Parathyroid adenoma (tissue), 2 donors: ENCODE results near the gene GDF10.
A peak's percentile ranks its signal among the peaks of the same experiment; 100 is the strongest.

ENCODE experiments used
- H2AFZ ChIP-seq: fragments of 300-600 bp; sonication (generic); one replicate; pipeline ENCODE4 v1.7.0; 2017; ENCODE audit warnings: antibody characterized with exemption, mild to moderate bottlenecking
- H3K27ac ChIP-seq: fragments of 300-600 bp; sonication (generic); one replicate; pipeline ENCODE4 v1.7.0; 2017
- H3K27me3 ChIP-seq: fragments of 300-600 bp; sonication (generic); one replicate; pipeline ENCODE4 v1.7.0; 2017; ENCODE audit warnings: low read length; ENCODE audit not compliant: control insufficient read depth, insufficient read depth
- H3K36me3 ChIP-seq: fragments of 300-600 bp; sonication (generic); one replicate; pipeline ENCODE4 v1.7.0; 2017; ENCODE audit warnings: low read length; ENCODE audit not compliant: control insufficient read depth, insufficient read depth
- H3K4me1 ChIP-seq: fragments of 300-600 bp; sonication (generic); one replicate; pipeline ENCODE4 v1.7.0; 2017; ENCODE audit warnings: control low read depth
- H3K4me2 ChIP-seq: fragments of 300-600 bp; sonication (generic); one replicate; pipeline ENCODE4 v1.7.0; 2017; ENCODE audit warnings: low read length
- H3K4me3 ChIP-seq: fragments of 300-600 bp; sonication (generic); one replicate; pipeline ENCODE4 v1.7.0; 2017; ENCODE audit warnings: low read depth, low read length
- H3K79me2 ChIP-seq: fragments of 300-600 bp; sonication (generic); one replicate; pipeline ENCODE4 v1.7.0; 2017; ENCODE audit warnings: control low read depth
- H3K9ac ChIP-seq: fragments of 300-600 bp; sonication (generic); one replicate; pipeline ENCODE4 v1.7.0; 2017; ENCODE audit warnings: mild to moderate bottlenecking
- H3K9me3 ChIP-seq: fragments of 300-600 bp; sonication (generic); one replicate; pipeline ENCODE4 v1.7.0; 2017; ENCODE audit warnings: low read length; ENCODE audit not compliant: control insufficient read depth
- CTCF ChIP-seq: fragments of 300-600 bp; sonication (generic); IDR thresholded peaks from one replicate; pipeline ENCODE4 v1.7.0; 2017; ENCODE audit warnings: antibody characterized with exemption, mild to moderate bottlenecking
- donor health status: primary hyperparathyroidism.

The GDF10 gene

GRCh38 chr10:47310090-47310505 is 10.1 kb downstream of the GDF10 start:
- TF ChIP-seq CTCF: no peak
- H3K4me3 ChIP-seq: no peak overlapping the region
- H3K27me3 ChIP-seq: no peaks in the 10 kb centered on the region

GRCh38 chr10:47311193-47311931 is 11.4 kb downstream of the GDF10 start:
- Histone ChIP-seq H3K27me3 (no peaks in the 10 kb centered on the region), H3K9me3 (no peaks in the 10 kb centered on the region), H3K36me3 (no peaks in the 10 kb centered on the region), H3K27ac (no peak overlapping the region), H3K4me1 (no peaks in the 10 kb centered on the region), H2AFZ (no peak overlapping the region), H3K9ac (no peak overlapping the region), H3K79me2 (no peaks in the 10 kb centered on the region), H3K4me2 (no peak overlapping the region), H3K4me3 (no peak overlapping the region)
- no peak for TF ChIP-seq CTCF

More at GRCh38 chr10:47310090-47310505, 10.1 kb downstream of the GDF10 start:
- Histone ChIP-seq H3K27ac (no peak overlapping the region), H3K9ac (no peak overlapping the region), H3K79me2 (no peaks in the 10 kb centered on the region), H3K36me3 (no peaks in the 10 kb centered on the region), H3K4me2 (no peak overlapping the region), H2AFZ (no peak overlapping the region), H3K9me3 (no peaks in the 10 kb centered on the region), H3K4me1 (no peaks in the 10 kb centered on the region)

- Histone ChIP-seq H3K27ac (no peak overlapping the region), H3K4me2 (no peak overlapping the region), H3K79me2 (no peaks in the 10 kb centered on the region), H2AFZ (no peak overlapping the region), H3K36me3 (no peaks in the 10 kb centered on the region), H3K9me3 (no peaks in the 10 kb centered on the region), H3K27me3 (no peaks in the 10 kb centered on the region), H3K9ac (no peak overlapping the region), H3K4me3 (no peak overlapping the region), H3K4me1 (no peaks in the 10 kb centered on the region)
- TF ChIP-seq CTCF: peak; percentile 55
These were observed 12.1 kb downstream of the GDF10 start for GRCh38 chr10:47311932-47312662.

GRCh38 chr10:47312663-47312995 is 12.6 kb downstream of the GDF10 start:
- no peak overlapping the region for H3K9ac ChIP-seq
- no peak overlapping the region for H3K27ac ChIP-seq

More at GRCh38 chr10:47312663-47312995, 12.6 kb downstream of the GDF10 start:
- Histone ChIP-seq H3K4me3 (no peak overlapping the region), H3K27me3 (no peaks in the 10 kb centered on the region), H3K9me3 (no peaks in the 10 kb centered on the region), H3K4me1 (no peaks in the 10 kb centered on the region), H3K36me3 (no peaks in the 10 kb centered on the region), H3K4me2 (no peak overlapping the region), H2AFZ (no peak overlapping the region), H3K79me2 (no peaks in the 10 kb centered on the region)
- TF ChIP-seq CTCF: no peak
